Activated CD8-positive, alpha-beta memory T cell treated with anti-CD3 and anti-CD28 coated beads for 24 hours (primary cell): ENCODE measurements around the gene ZNF621.
"Not testable (repeated sequence)": the region's sequence is repeated elsewhere in the genome, so short reads cannot be mapped to it uniquely, and the experiment has no call there.

Source experiments
- DNase-seq: peaks from one replicate; pipeline ENCODE4 v3.0.0-alpha.2; 2020

ZNF621 gene

DNA sequence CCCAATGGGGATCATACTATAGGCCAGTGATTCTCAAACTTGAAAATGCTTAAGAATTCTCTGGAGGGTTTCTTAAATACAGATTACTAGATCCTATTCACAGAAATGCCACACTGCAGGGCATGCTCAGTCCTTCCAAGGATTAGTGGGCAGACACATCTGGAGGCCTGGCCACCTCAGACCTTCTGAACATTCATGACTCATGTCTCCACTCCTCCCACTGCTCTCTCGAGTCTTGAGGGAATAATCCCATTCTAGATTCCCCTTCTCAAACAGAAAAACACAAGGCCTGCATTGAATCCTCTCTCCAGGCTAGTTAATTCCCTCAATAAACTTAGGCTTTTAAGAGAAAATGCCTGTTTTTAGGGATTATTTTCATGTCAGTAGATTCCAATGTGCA, 22.1 kb downstream of the ZNF621 start:
- DNase-seq: no peak

GRCh38 chr3:40550167-40550566, 25.4 kb downstream of the ZNF621 start:
- no peak for DNase-seq

DNA sequence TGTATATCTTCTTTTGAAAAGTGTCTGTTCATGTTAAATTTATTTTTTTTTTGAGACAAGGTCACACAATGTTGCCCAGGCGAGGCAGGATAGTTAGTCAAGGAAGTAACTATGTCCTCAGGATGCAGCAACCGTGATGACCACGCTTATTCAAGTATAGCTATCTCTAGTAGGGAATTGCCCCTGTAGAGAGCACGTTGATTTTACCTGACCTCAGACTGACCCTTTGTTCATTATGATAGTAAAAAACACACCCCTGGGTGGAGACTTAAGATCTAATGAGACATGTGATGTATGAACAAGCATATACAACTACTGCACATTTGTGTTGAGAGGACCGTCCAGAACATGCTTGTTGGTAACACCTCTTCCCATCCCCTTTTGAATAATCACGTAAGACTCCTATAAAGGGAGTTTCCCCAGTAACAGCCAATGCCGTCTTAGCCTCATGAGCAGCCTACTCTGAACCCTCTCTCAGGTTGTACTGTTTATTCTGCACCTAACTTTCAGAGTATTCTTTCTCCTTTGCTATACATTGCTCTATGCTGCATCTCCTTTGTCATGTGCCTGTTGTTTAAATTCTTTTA, 32.9 kb downstream of the ZNF621 start:
- DNase-seq: no peak

DNA sequence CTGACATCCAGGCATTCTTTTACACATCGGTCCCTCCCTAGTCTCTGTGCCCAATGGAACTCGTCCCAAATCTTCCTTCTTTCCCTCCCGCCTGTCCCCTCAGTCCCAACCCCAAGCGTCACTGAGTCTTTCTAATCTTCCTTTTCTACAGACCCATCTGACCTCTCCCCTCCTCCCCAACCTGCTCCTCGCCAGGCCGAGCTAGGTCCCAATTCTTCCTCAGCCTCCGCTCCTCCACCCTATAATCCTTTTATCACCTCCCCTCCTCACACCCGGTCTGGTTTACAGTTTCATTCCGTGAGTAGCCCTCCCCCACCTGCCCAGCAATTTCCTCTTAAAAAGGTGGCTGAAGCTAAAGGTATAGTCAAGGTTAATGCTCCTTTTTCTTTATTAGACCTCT, 37.7 kb downstream of the ZNF621 start:
- DNase-seq: not testable (repeated sequence)

- not testable (repeated sequence) for DNase-seq
Measured at GRCh38 chr3:40565629-40566028, 40.9 kb downstream of the ZNF621 start.

DNA sequence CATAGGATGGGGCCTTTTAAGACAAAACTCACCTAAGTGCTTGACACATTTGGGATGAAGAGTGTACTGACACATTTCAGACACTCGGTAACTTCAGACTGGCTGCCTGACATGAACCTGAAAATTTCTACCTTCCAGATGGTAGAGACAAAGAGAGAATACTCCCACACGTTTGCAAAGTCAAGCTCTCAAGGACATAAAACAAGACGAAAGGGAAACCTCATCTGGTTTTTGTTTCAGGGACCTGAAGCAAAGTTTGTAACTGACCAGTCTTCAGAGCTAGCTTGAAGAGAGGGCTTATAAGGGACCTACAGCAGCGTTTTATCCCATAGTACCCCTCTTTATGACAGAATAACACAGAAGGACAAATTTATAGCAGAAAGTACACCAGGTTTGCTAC, 41.9 kb downstream of the ZNF621 start:
- no peak for DNase-seq

- DNase-seq: no peak
Measured at GRCh38 chr3:40572588-40572987, 47.8 kb downstream of the ZNF621 start.

DNA sequence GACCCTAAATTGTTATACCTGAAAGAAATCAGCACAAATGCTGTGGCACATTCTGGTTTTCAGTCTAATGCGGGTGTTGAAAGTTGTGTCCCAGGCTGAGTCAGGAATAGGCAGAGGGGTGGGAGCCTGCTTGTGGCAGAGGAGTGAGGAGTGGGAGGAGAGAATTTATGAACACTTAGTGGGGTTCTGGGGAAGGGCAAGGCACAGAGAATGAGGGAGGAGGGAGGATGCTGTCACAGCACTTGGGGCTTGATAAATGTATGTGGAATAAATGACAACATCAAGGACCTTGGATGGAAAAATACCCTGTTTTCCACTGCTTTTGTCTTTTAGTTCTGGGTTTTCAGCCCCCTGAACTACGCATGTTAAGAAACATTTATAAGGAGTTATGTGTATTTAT, 49.3 kb downstream of the ZNF621 start:
- DNase-seq: no peak

DNA sequence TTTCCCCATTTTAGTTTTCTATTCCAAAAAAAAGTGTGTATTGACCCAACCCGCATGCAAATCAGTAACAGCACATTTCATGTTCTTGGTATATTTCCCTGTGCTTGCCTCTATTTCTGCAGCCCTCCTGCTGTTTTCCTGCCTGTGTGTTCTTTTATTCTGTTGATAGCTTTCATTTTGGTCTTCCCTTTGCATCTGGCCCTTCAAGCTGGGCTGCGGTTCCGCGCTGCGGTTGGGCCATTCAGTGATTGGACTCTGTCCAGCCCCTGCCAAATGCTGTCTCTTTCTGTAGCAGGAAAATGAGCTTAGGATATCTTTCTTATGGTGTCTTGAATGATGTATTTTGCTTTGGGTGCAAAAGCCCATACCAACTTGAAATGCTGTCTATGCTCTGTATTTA, 49.9 kb downstream of the ZNF621 start:
- no peak for DNase-seq

DNA sequence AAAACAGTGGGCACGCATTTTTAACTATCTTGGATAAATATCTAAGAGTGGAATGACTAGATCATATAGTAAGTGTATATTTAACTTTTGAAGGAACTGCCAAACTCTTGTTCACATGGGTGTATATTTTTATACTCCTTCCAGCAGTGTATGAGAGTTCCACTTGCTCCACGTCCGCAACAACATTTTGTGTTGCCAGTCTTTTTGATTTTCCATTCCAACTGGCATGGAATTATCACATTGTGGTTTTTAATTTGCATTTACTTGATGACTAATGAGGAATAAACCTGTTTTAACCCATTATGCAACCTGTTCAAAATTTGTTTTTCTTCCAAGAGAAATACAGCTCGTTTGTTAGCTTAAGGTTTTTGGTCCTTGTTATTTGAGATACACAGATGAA, 51.6 kb downstream of the ZNF621 start:
- no peak for DNase-seq

DNA sequence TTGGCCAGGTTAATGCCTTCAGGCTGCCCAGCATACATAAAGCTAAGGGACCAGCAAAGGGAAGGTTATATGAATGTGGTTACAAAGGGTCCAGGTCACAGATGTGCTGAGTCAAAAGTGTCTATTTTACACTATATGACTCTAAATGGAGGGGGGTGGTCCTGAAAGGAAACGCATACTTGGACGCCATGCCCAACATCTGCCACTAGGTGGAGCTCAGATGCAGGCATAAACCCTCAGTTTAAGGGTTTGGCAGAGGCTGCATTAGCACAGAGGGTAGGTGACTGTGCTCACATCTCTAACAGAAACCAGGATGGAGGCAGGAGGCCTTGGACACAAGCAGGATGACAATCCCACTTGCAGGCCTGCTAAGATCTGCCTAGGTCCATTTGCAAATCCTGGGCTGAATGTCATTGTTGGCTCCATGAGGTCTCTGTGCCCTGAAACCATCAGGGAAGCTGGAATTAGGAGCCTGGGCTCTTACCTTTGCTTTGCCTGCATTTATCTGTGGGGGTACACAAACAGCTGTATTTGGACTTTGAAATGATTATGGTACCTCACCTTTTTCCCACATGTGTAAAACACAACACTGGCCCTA, 55.8 kb downstream of the ZNF621 start:
- peak; percentile 81 for DNase-seq

DNA sequence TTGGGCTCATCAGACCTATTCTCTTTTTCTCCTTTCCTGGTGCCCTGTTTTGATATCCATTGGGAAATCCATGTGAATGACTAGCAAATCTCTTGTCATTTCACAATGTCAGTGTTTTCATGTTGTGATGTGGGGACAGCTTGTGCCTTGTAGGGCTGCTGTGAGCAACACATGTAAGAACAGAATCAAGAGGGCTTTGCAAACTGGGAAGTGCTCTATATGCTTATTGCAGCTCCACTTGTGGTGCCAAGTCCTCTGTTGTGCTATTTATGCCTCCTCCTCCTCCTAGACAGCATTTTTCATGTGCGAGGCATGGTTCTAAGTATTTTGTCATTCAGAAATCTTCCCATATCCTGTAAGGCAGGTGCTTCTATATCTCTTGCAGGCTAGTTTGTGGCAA, 56.4 kb downstream of the ZNF621 start:
- DNase-seq: no peak

DNA sequence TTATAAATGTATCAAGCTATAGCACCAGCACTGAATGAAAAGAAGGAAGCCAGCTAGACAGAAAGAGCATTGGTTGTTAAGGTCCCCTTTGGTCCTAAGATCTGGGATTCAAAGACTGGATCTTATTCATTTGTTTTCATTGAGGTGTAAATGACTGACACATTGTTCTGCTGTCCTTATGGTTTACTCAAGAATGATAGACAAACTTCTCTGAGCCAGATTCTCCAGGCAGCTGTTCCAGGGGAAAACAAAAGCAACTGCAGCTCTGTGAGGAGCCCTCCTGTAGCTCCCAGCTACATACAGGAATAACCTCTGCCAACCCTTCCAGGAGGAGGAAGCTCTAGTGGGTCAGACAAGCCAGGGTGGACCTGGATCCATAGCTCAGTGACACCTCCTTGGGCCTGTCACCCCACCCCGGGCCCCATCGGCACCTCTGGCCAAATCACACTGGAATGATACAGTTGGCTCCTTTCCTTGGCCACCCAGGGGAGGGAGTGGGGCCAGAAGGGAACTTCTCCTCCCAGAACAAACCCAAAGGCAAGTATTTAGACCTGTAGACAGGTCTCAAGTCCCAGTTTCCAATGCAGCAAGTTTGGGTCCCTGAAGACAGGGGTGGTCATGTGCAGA, 57.8 kb downstream of the ZNF621 start:
- DNase-seq: no peak

- DNase-seq: no peak
Measured at GRCh38 chr3:40583691-40584090, 58.9 kb downstream of the ZNF621 start.

DNA sequence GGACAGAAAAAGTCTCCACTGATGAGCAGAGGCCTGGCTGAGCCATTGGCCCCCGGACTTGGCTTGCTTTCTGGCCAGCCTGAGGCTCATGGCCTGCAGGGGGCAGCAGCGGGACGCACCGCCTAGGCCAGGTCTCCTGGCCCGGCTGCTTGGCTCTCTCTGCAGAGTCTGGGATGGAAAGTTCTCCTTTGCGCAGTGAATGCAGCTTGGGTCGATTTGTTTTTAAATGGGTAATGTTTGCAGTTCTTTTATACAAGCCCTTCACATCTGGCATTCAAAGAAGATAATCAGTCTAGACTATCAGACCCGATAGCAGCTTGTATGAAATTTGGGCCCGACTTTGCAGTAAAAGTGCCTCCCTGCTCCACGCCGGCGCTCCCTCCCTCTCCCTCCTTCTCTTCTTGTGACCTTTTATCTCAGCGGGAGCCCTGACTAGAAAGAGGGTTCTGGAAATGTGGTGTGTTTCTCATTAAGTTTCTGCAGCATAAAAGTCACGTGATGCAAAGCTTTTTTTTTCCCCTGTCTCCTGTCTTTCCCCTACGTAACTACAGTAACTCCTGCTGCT, 59.9 kb downstream of the ZNF621 start:
- peak; percentile 89 for DNase-seq

DNA sequence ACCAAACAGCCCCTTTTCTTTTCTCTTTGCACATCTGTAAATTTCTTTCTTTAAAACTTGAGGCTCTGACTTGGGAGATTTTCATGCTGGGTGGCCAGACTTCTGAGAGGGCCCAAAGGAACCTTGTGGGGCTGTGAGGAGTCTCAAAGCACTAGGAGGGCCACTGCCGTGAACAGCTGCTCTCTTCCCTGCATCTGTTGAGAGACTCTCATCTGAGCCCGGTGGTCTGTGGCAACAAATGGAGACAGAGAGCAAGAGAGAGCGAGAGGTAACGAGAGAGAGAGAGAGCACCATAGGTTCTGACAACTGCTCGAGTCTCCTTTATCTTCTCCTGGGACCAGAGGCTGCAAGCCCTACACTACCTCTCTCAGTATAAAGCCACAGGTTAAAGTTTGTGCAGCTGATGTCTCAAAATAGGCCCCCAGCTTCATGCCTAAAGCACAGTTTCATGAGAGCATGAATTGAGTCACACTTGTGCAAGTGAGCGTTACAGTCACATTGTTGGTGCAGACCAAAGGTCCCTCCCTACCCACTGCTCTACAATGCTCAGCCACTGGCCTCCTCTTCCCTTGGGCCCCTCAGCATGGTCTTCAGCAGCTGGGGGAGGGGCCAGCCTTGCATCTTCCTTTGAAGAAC, 60.7 kb downstream of the ZNF621 start:
- DNase-seq: no peak

DNA sequence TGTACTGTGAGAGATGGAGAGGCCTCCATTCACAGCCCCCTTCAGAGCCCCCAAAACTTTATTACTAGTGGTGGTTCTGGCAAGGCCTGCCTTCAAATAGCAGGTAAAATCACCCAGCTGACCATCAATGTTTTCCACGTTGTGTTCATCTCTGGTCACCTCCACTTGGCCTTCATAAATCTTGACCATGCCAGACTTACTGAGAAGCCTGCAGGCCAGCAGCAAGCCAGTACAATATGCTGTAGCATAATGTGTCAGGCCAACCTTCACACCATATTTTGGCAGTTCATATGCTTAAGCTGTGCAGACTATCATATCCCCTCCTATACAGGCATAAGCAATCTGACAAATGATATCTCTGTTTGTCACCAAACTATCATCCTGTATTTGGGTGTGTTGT, 62.1 kb downstream of the ZNF621 start:
- no peak for DNase-seq

- no peak for DNase-seq
Measured at GRCh38 chr3:40588406-40588805, 63.6 kb downstream of the ZNF621 start.
